Putamen (tissue), 1 donor: ENCODE results near the gene CFAP45.

ENCODE experiments used
- DNase-seq: peaks from one replicate; pipeline ENCODE4 v3.0.0-alpha.2; 2016; ENCODE audit warnings: low spot score

Gene CFAP45

GRCh38 chr1:159826441-159827101, 73.4 kb downstream of the CFAP45 start, which contains the start of gene SLAMF8:
Gene SLAMF8 (plus strand): TSS chr1:159826873. CDS start chr1:159826899, 26 bp downstream.
- peak; percentile 13 for DNase-seq

DNA sequence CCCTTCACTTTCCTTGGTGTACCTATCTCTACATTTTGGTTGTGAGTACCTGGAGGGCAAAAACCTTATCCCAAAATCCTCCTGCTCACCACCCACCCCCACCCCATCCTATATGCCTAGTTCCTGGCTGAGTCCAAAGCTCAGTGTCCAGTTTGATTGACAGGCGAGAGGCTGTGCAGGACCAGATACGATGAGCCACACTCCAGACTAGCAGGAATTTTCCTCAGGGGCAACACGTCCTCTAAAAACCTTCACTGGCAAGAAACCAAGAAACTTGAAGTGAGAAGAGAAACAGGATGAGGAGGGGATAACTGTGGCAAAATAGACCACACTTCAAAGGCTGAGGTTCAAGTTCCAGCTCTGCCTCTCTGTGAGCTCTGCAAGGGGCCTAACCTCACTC, 74.4 kb downstream of the CFAP45 start:
- DNase-seq = no peak

DNA sequence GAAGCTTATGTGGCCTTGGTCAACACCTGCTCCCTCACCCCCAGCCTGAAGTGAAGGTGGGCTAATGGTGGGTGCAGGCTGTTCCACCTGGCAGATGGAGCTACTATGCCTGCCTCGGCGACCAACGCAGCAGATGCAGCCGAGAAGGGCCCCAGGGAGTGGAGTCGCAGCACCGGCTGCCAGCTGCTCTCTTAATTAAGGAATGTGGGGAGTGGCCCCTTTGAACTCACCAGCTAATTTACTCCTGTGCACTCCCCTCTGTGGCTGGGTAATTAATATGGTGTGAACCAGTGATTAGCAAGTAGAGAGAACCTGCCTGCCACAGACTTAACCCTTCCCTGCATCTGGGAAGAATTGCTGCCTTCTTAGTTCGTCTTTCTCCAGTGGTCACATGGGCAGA, 76.6 kb downstream of the CFAP45 start:
- no peak for DNase-seq
